A673 (cell line): ENCODE measurements around the gene ARHGAP26.

Experiments
- EZH2 ChIP-seq: fragments of 200-600 bp; sonication (generic); IDR thresholded peaks from 2 replicates; pipeline ENCODE4 v1.6.1; 2017; ENCODE audit warnings: borderline replicate concordance, low read depth, mild to moderate bottlenecking, mixed read lengths, antibody characterized with exemption, low read length; ENCODE audit not compliant: poor library complexity, severe bottlenecking
- TF ChIP-seq, protein P1 (sequence below): fragments of 300-800, 200-600 bp; sonication (generic); conservative IDR thresholded peaks from 2 replicates; pipeline ENCODE4 v1.5.1; 2017; ENCODE audit warnings: low read depth, mild to moderate bottlenecking, antibody characterized with exemption, low read length, moderate library complexity, mixed read lengths

DNA sequence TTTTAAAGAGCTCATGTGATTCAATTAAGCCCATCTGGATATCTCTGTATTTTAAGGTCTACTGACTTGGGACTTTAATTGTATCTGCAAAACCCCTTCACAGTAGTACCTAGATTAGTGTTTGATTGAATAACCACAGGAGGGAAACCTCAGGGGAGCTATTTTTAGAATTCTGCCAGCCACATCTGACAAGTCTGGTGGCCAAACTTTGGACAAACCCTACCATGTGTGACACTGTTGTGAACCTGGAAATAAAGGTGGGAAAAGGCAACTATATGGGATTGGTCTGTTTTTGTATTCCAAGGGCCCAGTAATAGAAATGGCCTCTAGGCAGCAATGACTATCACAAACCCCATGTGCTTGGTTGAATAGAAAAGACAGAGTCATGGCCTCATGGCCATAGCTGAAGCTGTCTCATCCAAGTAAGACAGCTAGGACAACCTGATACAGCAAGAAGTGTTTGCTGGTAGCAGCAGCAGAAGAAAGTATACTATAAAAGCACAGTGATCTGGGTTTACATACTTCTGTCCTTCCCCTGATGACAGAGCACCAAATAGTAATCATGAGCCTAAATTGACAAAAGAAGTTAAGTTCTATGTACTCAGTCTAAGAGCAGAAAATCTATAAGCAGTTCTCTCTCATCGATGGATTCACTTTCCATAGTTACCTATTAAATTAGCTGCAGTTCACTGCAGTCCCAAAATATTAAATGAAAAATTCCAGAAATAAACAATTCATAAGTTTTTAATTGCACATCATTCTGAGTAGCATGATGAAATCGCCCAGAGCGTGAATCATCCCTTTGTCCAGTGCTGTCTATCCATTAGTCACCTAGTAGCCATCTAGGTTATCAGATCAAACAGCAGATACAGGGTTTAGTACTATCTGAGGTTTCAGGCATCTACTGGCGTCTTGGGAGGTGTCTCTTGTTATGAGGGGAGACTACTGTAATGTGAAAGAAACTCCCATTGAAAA lies 189.8 kb downstream of the ARHGAP26 start:
- TF ChIP-seq, protein P1, sequence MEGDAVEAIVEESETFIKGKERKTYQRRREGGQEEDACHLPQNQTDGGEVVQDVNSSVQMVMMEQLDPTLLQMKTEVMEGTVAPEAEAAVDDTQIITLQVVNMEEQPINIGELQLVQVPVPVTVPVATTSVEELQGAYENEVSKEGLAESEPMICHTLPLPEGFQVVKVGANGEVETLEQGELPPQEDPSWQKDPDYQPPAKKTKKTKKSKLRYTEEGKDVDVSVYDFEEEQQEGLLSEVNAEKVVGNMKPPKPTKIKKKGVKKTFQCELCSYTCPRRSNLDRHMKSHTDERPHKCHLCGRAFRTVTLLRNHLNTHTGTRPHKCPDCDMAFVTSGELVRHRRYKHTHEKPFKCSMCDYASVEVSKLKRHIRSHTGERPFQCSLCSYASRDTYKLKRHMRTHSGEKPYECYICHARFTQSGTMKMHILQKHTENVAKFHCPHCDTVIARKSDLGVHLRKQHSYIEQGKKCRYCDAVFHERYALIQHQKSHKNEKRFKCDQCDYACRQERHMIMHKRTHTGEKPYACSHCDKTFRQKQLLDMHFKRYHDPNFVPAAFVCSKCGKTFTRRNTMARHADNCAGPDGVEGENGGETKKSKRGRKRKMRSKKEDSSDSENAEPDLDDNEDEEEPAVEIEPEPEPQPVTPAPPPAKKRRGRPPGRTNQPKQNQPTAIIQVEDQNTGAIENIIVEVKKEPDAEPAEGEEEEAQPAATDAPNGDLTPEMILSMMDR = no peak
- no peak for TF ChIP-seq EZH2
